SK-N-MC (cell line): ENCODE data around the gene IFI27L2.

Source experiments
- EZH2 ChIP-seq: fragments of 200-600 bp; sonication (generic); IDR thresholded peaks from one replicate; pipeline ENCODE4 v1.6.1; 2017; ENCODE audit warnings: antibody characterized with exemption
- FOXP2 ChIP-seq: optimal IDR thresholded peaks from 2 replicates; pipeline ENCODE3; 2011; ENCODE audit warnings: mild to moderate bottlenecking, moderate library complexity; ENCODE audit not compliant: insufficient read depth; ENCODE audit errors: extremely low read length, control extremely low read depth
- POLR2AphosphoS5 ChIP-seq: IDR thresholded peaks from 2 replicates; pipeline ENCODE4 v1.6.1; 2012; ENCODE audit warnings: mild to moderate bottlenecking, low read depth, low read length, borderline replicate concordance

DNA sequence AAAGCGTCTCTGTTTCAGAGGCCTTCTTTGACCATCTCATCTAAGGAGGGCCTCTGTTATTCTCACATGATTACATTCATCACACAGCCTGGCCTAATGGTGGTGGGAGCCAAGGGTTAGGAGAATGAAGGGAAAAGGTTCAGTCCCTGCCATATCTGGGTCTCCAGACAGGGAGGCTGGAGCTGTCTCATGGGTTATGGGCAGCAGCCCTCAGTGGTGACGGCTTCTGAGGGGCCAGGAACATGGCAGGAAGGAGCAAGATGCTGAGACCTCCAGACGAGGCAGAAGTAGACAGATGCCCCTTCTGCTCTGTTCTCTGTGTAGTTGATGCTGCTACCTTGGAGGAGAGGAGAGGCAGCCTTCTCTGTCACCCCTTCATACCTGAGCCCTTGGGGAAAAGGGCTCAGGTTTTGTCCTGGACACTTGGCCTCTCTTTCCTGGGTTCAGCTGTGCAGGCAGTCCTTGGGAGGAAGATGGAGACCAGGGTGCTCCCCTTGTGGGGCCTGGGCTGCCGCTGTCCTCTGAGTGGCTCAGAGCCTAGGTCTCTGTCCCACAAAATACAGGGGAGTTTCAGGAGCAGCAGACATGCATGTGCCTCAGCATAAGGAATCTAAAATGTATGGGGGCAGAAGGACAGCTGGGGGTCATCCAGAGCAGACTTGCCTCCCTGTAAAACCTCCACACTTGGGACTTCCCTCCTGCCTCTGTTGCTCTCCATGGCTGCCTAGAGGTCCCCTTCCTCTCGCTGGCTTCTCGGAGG lies 3.6 kb downstream of the IFI27L2 start:
- TF ChIP-seq EZH2 (no peak), POLR2AphosphoS5 (no peak), FOXP2 (no peak)
